Activated gamma-delta T cell (primary cell): ENCODE measurements around the gene PAOX.
"Not testable (repeated sequence)": the region's sequence is repeated elsewhere in the genome, so short reads cannot be mapped to it uniquely, and the experiment has no call there.

Experiments used
- DNase-seq: peaks from one replicate; lab custom pipeline; 2025; lab: John Stamatoyannopoulos, UW

The PAOX gene

DNA sequence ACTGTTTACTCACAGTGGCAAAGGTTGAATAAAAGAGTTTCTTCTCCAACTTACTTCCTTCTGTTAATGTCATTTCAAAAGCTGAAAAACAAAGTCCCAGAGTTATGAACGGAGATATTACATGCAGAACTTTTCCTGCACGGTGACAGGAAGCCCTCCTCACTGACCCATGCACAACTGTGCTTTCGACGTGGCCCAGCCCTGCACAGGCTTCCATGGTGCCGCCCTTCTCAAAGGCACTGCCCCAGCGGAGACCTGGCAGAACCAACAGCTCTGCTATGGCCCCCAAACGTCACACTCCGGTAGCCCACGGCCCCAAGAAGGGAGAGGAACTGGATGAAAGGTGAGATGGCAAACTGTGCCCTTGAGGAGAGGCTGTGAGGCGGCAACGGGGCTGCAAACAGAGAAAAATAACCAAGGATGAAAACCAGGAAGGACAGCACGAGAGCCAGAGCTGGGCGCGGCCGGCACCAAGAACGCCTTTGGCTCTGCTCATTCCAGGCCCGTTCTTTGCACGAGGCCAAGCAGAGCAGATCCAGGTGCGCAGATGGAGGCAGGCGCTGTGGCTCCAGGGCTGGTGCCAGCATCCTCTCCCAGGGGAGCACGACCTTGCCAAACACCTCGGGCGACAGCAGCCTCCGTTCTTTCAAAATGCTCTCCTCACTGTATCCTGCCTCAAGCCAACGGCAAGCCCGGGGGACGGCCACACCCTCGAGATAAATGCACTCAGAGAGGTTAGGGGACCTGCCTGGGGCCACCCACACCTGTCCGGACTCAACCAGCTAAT, 14.2 kb upstream of the PAOX start:
- DNase-seq, result no peak

GRCh38 chr10:133365461-133366129, 13.5 kb upstream of the PAOX start:
- DNase-seq, result no peak

- DNase-seq, result no peak
Measured at GRCh38 chr10:133366130-133366478, 13.0 kb upstream of the PAOX start.

GRCh38 chr10:133366751-133367150, 12.3 kb upstream of the PAOX start:
- DNase-seq, result no peak

DNA sequence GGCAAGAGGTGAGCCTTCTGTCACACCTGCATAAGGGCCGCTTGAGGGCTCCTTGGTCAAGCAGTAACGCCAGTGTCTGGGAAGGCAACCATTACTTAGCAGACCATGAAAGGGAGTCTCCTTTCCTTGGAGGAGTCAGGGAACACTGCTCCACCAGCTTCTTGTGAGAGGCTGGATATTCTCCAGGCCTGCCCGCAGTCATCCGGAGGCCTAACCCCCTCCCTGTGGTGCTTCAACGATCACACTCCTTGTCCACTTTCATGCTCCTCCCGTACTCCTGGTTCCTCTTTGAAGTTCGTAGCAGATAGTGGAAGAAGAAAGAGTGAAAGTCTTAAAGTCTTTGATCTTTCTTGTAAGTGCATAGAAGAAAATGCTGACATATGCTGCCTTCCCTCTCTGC, 11.6 kb upstream of the PAOX start:
- DNase-seq, result not testable (repeated sequence)

DNA sequence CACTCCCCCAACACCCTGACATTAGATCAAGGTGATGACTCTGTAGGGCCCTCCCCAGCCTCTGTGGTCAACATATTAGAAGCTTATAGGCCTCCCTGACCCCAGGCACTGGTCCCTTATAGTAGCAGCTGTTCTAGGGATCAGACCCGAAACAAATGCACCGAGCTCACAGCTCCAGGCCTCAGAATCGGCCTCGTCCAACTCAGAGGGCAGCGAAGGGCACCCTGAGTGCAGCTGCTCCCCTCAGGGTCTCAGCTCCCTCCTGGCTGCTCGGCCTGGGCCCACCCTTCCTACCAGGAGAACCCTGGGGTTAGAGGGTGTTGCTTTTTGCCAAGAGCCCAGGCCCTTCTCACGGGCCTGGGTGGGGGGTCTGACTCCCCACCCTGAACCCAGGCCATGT, 10.9 kb upstream of the PAOX start:
- no peak for DNase-seq

DNA sequence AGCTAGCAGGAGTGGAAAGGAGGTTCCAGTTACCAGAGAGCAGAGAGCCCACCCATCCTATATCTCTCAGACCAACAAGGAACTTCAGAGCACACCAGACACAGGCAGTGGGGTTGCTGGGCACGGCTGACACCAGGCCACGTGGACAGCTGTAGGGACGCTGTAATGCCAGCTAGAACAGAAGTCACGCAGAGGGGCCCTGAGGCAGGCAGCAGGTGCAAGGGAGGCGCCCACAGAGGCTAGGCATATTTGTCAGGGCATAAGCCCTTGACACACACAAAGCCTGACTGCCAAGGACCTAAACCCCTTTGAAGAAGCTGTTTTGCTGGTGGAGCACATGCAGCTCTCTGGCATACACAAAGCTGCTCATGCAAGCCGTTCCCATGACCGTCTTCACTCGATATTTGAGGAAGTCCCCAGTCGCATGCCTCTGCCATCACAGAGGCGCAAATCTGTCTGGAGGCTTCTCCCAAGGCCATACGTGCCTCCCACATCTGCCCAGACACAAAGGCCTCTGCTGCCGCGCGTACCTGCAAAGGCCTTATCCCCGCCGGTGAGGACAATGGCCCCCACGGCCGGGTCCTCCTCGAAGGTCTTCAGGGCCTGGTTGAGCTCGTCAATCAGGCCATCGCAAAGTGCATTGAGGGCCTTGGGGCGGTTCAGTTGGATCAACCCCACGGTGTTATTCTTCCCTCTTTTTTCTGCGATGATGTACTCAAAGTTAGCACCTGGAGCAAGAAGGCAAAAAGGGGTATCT, 8.9 kb upstream of the PAOX start:
- DNase-seq, result no peak

GRCh38 chr10:133372507-133372906, 6.6 kb upstream of the PAOX start:
- no peak for DNase-seq

DNA sequence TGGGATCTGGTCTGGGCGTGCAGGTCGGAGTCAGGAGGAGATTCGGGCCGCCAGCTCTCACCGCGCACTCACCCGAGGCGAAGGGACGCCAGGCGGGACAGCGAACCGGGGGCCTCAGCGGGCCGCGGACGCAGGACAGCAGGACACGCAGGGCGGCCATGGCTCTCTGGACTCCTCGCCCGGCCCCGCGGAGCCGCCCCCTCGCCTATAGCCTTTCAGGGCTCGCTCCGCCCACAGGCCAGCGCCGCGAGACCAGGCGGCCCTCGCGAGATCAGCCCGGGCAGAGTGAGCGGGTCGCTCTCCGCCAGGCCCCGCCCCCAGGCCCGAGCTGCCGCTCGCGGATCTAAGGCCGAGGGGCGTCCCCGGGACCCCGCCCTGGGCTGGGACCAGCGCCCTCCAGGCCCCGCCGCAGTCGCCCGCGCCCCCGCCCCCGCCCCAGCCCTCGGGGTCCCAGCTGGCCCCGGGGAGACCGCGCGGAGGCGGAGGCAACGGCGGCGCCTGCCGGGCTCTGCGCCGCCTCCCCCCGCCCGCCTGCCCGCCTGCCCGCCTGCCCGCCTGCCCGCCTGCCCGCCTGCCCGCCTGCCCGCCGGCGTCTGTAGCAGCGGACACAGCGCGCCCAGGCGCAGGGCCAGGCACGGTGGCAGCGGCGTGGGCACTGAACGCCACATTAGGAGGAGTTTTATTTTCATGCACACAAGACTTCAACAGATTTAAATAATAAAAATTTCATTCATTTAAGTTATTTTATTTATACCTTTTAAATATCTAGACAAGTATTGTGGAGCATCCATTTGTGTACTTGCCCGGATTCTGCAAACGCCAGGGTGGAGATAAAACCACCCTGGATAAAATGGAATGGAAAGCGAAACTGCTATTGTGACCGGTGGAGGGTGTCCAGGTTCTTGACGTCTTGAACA, 5.6 kb upstream of the PAOX start, which contains the start of gene ECHS1:
Gene ECHS1, minus strand, starts transcription at position 181 of the 917 bp plus-strand sequence. Its CDS starts 21 bp downstream, at position 160.
- DNase-seq, result peak; percentile 90

GRCh38 chr10:133375357-133376115, 3.5 kb upstream of the PAOX start:
- no peak for DNase-seq

DNA sequence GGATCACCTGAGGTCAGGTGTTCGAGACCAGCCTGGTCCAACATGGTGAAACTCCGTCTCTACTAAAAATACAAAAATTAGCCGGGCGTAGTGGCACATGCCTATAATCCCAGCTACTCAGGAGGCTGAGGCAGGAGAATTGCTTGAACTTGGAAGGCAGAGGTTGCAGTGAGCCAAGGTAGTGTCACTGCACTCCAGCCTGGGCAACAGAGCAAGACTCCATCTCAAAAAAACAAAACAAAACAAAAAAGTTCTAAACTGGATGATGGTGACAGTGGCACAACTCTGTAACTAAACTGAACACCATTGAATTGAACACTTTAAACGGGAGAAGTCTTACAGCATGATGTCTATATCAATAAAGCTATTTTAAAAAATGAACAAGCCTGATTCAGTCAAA, 2.9 kb upstream of the PAOX start:
- DNase-seq, result not testable (repeated sequence)

- DNase-seq, result no peak
Measured at GRCh38 chr10:133377025-133377817, 1.8 kb upstream of the PAOX start.

DNA sequence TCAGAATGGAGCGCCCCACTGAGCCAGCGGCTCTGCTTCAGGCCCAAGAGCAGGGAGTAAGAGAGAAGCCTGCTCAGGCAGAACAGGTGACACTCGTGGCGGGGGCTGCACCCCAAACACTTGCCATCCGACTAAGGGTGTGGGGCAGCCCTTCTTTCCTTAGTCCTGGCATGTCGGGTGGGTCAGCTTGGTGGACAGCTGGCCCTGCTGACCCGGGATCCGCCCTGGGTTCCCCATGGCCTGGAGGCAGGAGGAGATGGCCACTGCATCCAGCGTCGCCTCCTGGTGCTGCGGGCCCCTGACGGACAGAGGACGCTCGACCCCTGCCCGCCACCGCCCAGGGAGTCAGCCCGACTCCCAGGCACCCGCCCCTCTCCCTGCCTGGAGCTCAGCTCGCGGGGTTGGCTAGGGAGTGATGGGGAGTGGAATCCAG, 1.2 kb upstream of the PAOX start:
- no peak for DNase-seq

DNA sequence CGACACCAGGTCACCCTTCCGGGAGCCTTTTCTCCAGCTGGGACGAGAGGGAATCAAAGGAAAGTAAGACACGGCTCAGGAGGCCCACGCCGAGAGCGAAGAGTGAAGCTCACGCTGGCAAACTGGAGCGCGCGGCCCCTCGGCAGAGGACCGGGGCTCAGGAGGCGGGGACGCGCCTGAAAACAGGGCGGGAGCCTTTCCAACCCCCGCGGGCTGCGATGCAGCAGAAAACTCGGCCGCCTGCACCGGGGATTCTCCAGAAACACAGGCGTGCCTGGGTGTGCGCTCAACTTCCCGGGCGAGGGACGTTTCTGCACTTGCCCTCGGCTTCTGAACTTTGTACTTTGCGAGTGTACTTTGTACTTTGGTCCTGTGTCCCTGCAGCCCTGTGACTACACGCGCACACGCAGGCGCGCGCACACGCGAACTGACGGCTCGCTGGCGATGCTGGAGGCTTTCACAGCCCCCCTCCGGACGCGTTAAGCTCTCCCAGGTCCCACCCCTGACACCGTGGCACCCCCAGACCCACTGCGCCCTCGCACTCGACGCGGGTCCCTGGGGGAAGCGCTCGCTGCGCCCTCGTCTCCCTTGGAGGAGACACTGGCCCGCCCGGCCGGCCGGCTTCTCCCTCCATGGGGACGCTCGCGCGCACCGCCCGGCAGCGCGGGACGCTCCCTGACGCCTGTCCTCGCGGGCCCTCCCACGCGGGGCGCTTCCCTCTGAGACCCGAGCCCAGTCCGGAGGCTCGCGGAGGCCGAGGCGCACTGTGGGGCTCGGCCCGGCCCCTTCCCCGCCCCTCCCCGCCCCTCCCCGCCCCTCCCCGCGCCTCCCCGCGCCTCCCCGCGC, 588 bp upstream of the PAOX start:
- DNase-seq, result peak; percentile 35

DNA sequence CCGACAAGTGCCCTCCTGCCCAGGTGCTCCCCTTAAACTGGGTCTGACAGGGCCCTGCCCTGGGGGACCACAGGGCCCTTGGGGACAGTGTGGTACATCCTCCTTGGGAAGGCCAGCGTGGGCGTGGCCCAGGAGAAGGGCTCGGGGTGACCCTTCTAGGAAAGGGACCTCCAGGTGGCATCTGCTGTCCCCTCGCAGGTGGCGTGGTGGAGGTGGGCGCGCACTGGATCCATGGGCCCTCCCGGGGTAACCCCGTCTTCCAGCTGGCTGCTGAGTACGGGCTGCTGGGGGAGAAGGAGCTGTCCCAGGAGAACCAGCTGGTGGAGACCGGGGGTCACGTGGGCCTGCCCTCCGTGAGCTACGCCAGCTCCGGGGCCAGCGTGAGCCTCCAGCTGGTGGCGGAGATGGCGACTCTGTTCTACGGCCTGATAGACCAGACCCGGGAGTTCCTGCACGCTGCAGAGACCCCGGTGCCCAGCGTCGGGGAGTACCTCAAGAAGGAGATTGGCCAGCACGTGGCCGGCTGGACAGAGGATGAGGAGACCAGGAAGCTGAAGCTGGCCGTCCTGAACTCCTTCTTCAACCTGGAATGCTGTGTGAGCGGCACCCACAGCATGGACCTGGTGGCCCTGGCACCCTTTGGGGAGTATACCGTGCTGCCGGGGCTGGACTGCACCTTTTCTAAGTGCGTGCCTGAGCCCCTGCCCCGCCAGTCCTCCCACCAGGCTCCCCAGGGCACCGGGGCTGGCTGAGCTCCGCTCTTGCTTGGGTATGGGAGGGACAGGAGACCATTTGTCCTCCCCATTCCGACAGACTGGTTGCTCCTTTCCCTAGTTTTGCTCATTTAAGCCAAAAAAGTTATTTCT, 972 bp downstream of the PAOX start:
- DNase-seq, result no peak

GRCh38 chr10:133381036-133381435, 2.0 kb downstream of the PAOX start:
- no peak for DNase-seq

- no peak for DNase-seq
Measured at GRCh38 chr10:133383551-133383950, 4.5 kb downstream of the PAOX start.

DNA sequence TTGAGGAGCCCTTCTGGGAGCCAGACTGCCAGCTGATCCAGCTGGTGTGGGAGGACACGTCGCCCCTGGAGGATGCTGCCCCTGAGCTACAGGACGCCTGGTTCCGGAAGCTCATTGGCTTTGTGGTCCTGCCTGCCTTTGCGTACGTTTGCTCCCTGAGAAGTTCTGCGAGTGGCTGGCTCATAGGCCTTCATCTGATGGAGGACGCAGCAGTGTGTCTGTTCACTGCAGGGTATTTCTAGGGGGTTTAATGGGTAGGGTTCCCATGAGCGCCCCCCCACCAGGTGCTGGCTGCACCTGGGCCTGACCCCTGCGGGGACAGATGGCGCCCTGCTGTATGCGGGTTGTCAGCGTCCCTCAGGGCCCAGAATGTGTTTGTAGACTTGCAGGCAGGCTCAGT, 5.0 kb downstream of the PAOX start:
- DNase-seq, result no peak
